ENCODE results near the gene ZNF335. TPM values are rescaled to one million over a fixed set of nuclear protein-coding genes. Genes with fewer than 3 reads are reported as not detected.
"Not testable (repeated sequence)": the region's sequence is repeated elsewhere in the genome, so short reads cannot be mapped to it uniquely, and the experiment has no call there.

The ZNF335 gene
- total RNA-seq, 1 experiment from 2014 or later: 16.3 TPM

DNA sequence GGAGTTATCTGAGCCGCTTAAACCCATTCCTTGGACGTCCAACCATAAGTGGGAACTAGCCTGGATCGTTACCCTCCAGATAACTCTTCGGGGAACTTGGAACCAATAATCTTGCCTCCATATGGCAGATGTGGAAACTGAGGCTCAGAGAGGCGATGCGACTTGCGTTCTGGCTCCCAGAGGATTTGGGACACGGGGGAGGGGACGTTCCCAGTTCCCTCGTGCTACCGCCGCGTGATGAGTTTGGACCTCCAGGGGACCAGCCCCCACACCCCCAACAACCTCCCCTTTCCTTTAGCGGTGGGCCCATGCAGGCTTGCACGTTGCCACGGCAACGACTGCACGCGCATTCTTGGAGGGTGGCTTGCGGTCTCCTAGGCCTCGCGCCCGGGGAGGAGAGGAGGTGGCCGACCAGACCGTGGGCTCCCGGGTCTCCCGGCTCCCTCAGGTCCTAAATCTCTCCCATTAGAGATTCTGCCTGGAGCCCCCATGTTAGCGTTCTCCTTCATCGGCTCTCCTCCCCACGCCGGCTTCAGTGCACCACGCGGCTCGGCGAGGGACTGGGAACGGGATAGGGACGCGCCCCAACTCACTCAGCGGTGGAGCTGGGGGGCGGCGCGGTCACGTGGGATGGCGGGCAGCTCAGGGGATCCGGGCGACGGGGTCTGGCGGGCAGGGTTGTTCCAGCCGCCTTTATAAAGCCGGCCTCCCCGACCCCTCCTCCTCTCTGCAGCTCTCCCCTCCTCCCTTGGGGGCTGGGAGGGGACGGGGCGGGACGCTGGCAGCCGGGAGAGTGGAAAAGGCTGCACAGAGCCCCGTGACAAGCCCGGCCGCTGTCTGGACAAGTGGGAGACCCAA is 60.3 kb downstream of the ZNF335 start, which contains the start of gene PLTP:
Gene PLTP (minus strand): TSS at position 670 of the 858 bp plus-strand sequence. CDS start 703 bp downstream, outside the sequence.
- peak; percentile 31 for DNase-seq (ENCODE audit: extremely low read depth, low read depth)

DNA sequence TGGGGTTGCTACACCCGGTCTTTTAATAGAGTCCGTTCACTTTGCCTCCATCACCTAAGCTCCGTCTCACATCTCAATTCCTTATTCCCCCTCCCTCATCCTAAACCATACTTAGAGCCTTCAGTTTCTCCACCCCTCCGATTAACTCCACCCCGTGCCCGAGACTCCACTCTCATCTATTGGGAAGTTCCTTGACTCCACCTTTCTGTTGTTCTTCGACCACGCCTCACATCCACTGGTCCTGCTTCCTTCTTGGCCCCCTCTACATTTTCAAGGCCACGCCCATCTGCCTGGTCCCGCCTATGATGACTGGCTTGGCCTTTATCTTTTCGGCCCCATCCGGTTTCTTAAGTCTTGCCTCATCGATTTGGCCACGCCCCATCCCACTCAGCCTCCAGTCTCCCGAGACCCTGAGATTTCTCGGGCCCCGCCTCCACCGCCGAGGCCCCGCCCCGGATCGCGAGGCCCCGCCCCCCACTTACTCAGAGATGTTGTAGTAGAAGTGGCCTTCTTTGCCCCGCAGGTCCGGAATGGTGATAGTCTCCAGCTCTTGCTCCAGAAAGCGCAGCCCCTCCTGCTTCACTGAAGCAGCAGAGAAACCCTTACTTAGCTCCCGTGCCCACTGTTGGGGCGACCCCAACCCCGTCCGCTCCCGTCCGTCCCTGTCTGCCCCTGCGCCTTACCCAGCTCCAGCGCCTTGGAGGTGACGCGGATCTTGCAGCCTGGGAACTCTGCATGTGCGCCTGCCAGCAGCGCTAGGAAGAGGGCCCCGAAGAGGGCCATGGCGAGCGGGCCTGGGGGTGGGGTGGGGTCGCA is 61.1 kb downstream of the ZNF335 start:
- DNase-seq (ENCODE audit: extremely low read depth, low read depth): peak; percentile 99

DNA sequence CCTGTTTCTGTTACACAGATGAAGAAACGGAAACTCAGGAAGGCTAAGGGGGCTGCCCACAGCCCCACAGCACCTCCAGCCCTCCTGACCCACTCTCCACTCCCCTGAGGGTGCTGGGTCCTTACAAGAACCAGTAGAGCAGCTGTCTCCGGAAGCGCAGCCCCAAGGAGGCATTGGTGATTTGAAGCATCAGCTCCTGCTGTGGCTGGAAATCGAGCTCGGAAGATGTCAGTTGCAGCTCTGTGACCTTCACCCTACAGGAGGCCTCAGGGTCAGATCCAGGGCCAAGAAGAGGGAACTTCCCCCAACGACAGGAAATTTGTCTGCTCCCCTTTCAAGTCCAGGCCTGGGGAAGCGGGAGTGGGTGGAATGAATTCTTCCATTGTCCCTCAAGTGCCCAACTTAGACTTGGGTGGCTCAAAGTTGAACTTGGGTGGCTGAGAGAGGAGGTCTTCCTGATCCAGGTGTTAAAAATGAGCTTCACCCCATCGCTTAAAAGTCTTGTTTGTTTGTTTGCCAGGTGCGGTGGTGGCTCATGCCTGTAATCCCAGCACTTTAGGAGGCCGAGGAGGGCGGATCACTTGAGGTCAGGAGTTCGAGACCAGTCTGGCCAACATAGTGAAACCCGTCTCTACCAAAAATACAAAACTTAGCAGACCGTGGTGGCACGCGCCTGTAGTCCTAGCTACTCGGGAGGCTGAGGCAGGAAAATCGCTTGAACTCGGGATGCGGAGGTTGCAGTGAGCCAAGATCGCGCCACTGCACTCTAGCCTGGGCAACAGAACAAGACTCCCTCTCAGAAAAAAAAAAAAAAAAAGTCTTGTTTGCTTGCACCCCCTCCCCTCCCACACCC is 62.0 kb downstream of the ZNF335 start:
- no peak for DNase-seq (ENCODE audit: extremely low read depth, low read depth)

- no peak for DNase-seq (ENCODE audit: extremely low read depth, low read depth)
Observed at GRCh38 chr20:45909336-45909808, 62.6 kb downstream of the ZNF335 start.

DNA sequence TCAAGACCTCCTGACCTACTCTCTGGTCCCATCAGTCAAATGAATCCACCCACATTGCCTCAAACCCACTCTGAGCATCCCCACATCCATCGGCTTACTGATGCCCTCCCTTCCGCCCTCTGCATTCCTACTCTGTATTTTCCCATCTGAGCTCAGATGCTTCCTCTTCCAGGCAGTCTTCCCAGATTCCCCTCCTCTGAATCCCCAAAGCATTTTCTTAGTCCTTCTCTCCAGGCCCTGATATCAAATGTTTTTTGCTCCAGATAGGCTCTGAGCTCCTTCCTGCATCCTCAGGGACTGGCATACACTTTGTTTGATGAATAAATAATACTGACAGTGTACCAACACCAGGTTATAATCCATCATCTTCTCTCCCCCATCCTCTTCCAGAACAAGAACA is 63.9 kb downstream of the ZNF335 start:
- DNase-seq (ENCODE audit: extremely low read depth, low read depth): no peak

GRCh38 chr20:45907219-45907948 is 64.6 kb downstream of the ZNF335 start:
- DNase-seq (ENCODE audit: extremely low read depth, low read depth): no peak

GRCh38 chr20:45905505-45906079 is 66.4 kb downstream of the ZNF335 start:
- no peak for DNase-seq (ENCODE audit: extremely low read depth, low read depth)

- DNase-seq (ENCODE audit: extremely low read depth, low read depth): no peak
Observed at GRCh38 chr20:45904583-45905504, 67.2 kb downstream of the ZNF335 start.

DNA sequence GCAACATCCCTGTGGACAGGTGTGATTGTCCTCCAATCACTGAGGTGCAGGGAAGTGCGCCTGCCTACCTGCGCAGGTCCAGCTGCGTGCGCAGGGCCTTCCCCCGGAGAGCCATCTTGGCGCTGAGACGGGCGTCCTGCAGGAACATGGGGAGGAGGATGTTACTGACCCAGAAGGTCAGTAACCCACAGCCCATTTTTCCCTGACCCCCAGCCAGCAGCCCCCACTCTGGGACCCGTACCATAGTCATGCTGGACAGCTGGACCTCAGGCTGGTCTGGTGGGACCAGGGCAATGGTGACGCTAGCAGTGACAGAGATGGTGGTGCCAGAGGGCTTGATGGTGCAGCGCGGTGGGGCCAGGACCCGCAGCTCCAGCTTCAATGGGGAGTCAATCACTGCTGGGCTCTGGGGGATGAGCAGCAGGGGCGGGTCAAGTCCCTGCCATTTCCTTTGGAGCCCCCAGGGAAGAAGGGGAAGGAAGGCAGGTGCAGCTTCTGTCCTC is 69.8 kb downstream of the ZNF335 start:
- no peak for DNase-seq (ENCODE audit: extremely low read depth, low read depth)

GRCh38 chr20:45901332-45901731 is 70.7 kb downstream of the ZNF335 start:
- not testable (repeated sequence) for DNase-seq (ENCODE audit: extremely low read depth, low read depth)

- no peak for DNase-seq (ENCODE audit: extremely low read depth, low read depth)
Observed at GRCh38 chr20:45899046-45899835, 72.8 kb downstream of the ZNF335 start.

Other genes with a start within 250 kb of the ZNF335 start
- gene SPINT4, start 249.9 kb downstream of the ZNF335 start, total RNA-seq (2014; rRNA removed; shearing (Covaris generic)): not detected in 2 replicates
- 0.40 and 0.58 TPM in 2 replicates for gene WFDC3, start 180.3 kb downstream of the ZNF335 start, total RNA-seq (2014; rRNA removed; shearing (Covaris generic))
- 29.3 and 35.0 TPM in 2 replicates for gene DNTTIP1, start 180.2 kb downstream of the ZNF335 start, total RNA-seq (2014; rRNA removed; shearing (Covaris generic))
- 179 and 182 TPM in 2 replicates for gene UBE2C, start 159.6 kb downstream of the ZNF335 start, total RNA-seq (2014; rRNA removed; shearing (Covaris generic))
- gene TNNC2, start 144.9 kb downstream of the ZNF335 start, total RNA-seq (2014; rRNA removed; shearing (Covaris generic)): 0.15 TPM in 1 of 2 replicates, not detected in the other
- gene SNX21, start 138.4 kb downstream of the ZNF335 start, total RNA-seq (2014; rRNA removed; shearing (Covaris generic)): 13.1 and 13.3 TPM in 2 replicates
- gene ACOT8, start 114.8 kb downstream of the ZNF335 start, total RNA-seq (2014; rRNA removed; shearing (Covaris generic)): 21.1 and 21.6 TPM in 2 replicates
- gene ZSWIM3, start 114.6 kb downstream of the ZNF335 start, total RNA-seq (2014; rRNA removed; shearing (Covaris generic)): 1.6 TPM in 2 replicates
- 11.2 and 11.4 TPM in 2 replicates for gene ZSWIM1, start 91.0 kb downstream of the ZNF335 start, total RNA-seq (2014; rRNA removed; shearing (Covaris generic))
- 0.75 TPM in 1 of 2 replicates, not detected in the other for gene SPATA25, start 84.6 kb downstream of the ZNF335 start, total RNA-seq (2014; rRNA removed; shearing (Covaris generic))
- 1.4 and 1.5 TPM in 2 replicates for gene NEURL2, start 81.0 kb downstream of the ZNF335 start, total RNA-seq (2014; rRNA removed; shearing (Covaris generic))
- gene CTSA, start 80.9 kb downstream of the ZNF335 start, total RNA-seq (2014; rRNA removed; shearing (Covaris generic)): 80.3 and 81.6 TPM in 2 replicates
- gene PLTP, start 60.0 kb downstream of the ZNF335 start, total RNA-seq (2014; rRNA removed; shearing (Covaris generic)): 116 and 122 TPM in 2 replicates
- gene PCIF1, start 37.5 kb downstream of the ZNF335 start, total RNA-seq (2014; rRNA removed; shearing (Covaris generic)): 10.7 and 13.2 TPM in 2 replicates
- gene MMP9, start 36.7 kb upstream of the ZNF335 start, total RNA-seq (2014; rRNA removed; shearing (Covaris generic)): not detected in 2 replicates
- not detected in 2 replicates for gene SLC12A5, start 57.0 kb upstream of the ZNF335 start, total RNA-seq (2014; rRNA removed; shearing (Covaris generic))
- 15.8 and 19.1 TPM in 2 replicates for gene NCOA5, start 117.8 kb upstream of the ZNF335 start, total RNA-seq (2014; rRNA removed; shearing (Covaris generic))
- gene CD40, start 146.1 kb upstream of the ZNF335 start, total RNA-seq (2014; rRNA removed; shearing (Covaris generic)): 4.2 and 4.7 TPM in 2 replicates